ENCODE data around the gene VWA3B. TPM values are rescaled to one million over a fixed set of nuclear protein-coding genes. Genes with fewer than 3 reads are reported as not detected.

The VWA3B gene
- total RNA-seq, 3 donors from 2014 or later, result not detected

DNA sequence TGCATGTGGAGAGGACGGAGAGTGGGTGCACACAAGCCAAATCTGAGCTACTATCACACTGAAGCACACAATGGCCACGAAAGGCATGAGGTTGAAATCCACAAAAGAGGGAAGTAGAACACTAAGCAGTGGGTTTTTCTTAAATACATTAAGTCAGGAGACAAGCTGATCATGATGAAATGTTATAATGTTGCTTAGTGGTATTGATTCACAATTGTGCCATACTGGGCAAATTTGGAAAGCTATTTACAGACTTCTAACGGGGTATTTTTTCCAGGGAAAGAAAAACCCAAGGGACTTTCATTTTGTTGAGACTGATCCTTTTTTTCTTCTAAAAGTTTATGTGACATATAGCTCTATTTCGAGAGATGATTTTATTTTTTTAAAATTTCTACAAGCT lies 158.5 kb downstream of the VWA3B start:
- Histone ChIP-seq H3K36me3 (no peaks in the 10 kb centered on the region), H3K27me3 (no peaks in the 10 kb centered on the region), H3K4me1 (no peaks in the 10 kb centered on the region), H3K4me3 (no peak overlapping the region), H3K9me3 (no peaks in the 10 kb centered on the region), H3K27ac (no peak overlapping the region)
- TF ChIP-seq POLR2AphosphoS5 (IDR thresholded peaks at IDR 0.05), result no peak
- no peak for TF ChIP-seq CTCF (IDR thresholded peaks at IDR 0.05)
- intact Hi-C loops (cut with DNase I; ENCODE audit: low total_unique reads), result no loop called here
- DNase-seq (ENCODE audit: low spot score in 2 of 2), result no peak

GRCh38 chr2:98247383-98247782 lies 160.4 kb downstream of the VWA3B start:
- no peak overlapping the region for H3K4me3 ChIP-seq
- no peaks in the 10 kb centered on the region for H3K9me3 ChIP-seq
- TF ChIP-seq POLR2A (IDR thresholded peaks at IDR 0.05) (no peak), POLR2AphosphoS5 (IDR thresholded peaks at IDR 0.05) (no peak), CTCF (IDR thresholded peaks at IDR 0.05) (no peak)
- DNase-seq (ENCODE audit: low spot score in 2 of 2), result no peak
- no peaks in the 10 kb centered on the region for H3K4me1 ChIP-seq
- intact Hi-C loops (cut with DNase I; ENCODE audit: low total_unique reads), result no loop called here
- H3K27ac ChIP-seq, result no peak overlapping the region
- H3K27me3 ChIP-seq, result no peaks in the 10 kb centered on the region
- H3K36me3 ChIP-seq, result no peaks in the 10 kb centered on the region

DNA sequence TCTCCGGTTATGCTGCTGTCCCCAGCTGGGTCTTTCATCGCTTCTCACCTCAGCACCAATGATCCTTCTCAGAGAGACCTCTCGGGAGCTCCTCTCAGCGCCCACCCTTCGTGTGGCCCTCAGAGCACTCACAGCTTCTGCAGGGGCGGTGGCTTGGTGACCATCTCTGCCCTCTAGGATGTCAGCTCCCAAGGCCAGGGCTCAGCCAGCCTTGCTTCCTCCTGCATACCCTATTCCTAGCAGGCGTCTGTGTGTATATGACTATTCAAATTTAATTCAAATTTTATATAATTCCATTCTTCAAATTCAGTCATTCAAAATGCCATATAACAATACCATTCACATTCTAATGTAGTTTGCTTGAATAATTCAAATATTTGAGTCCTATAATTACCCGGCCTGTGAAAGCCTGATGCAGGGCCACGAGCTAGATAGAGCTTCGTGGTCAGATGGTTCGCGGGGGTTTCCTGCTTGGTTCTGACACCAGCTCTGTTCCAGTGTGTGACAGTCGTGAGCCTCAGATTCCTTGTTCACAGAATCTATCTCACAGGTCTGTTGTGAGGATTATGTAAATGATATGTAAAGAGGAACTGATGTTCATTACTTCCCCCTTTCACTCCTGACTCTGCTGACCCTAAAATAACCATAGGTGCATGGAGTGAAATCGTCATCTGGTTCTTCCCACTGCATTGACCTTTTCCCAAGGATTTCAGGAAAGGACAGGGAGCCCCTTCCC lies 165.2 kb downstream of the VWA3B start:
- no peak for DNase-seq (ENCODE audit: low spot score in 2 of 2)
- intact Hi-C loops (cut with DNase I; ENCODE audit: low total_unique reads), result no loop called here
- Histone ChIP-seq H3K4me1 (no peaks in the 10 kb centered on the region), H3K27ac (no peak overlapping the region), H3K27me3 (no peaks in the 10 kb centered on the region), H3K36me3 (no peaks in the 10 kb centered on the region), H3K9me3 (no peaks in the 10 kb centered on the region), H3K4me3 (no peak overlapping the region)
- no peak for TF ChIP-seq POLR2A (IDR thresholded peaks at IDR 0.05)
- no peak for TF ChIP-seq POLR2AphosphoS5 (IDR thresholded peaks at IDR 0.05)
- no peak for TF ChIP-seq CTCF (IDR thresholded peaks at IDR 0.05)

- TF ChIP-seq POLR2A (IDR thresholded peaks at IDR 0.05) (no peak), POLR2AphosphoS5 (IDR thresholded peaks at IDR 0.05) (no peak), CTCF (IDR thresholded peaks at IDR 0.05) (no peak)
- intact Hi-C loops (cut with DNase I; ENCODE audit: low total_unique reads), result no loop called here
These were observed 166.6 kb downstream of the VWA3B start for GRCh38 chr2:98253461-98254070.

DNA sequence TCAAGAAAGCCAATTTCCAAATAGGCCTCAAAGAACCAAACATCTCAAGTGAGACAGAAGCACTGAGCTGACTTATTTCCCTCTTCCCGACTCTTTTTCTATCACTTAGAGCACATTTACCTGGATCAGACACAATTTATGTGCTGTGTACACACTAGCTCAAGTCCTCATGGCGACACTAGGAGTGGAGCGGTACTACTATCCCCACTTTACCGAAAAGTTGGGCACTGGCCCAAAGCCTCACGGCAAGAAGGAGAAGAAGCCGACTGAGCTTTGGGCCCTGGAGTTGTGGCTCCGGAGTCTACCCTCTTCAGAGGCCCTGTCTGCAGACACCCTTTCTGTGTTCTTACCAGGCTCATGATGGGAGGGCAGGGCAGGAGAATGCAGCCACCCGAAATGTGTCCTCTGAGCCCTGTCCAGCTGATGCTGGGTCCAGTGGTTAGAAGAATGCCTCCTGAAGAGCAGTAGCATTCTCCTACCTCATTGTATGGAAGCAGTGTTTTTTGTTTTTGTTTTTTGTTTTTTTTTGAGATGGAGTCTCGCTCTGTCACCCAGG lies 167.6 kb downstream of the VWA3B start:
- no peaks in the 10 kb centered on the region for H3K27me3 ChIP-seq
- H3K27ac ChIP-seq, result no peak overlapping the region
- no peaks in the 10 kb centered on the region for H3K9me3 ChIP-seq
- H3K4me3 ChIP-seq, result no peak overlapping the region
- intact Hi-C loops (cut with DNase I; ENCODE audit: low total_unique reads), result no loop called here
- TF ChIP-seq POLR2AphosphoS5 (IDR thresholded peaks at IDR 0.05), result no peak
- TF ChIP-seq CTCF (IDR thresholded peaks at IDR 0.05), result no peak
- no peak for TF ChIP-seq POLR2A (IDR thresholded peaks at IDR 0.05)
- DNase-seq (ENCODE audit: low spot score in 2 of 2), result no peak
- no peaks in the 10 kb centered on the region for H3K36me3 ChIP-seq
- H3K4me1 ChIP-seq, result no peaks in the 10 kb centered on the region

More at GRCh38 chr2:98253461-98254070, 166.6 kb downstream of the VWA3B start:
- Histone ChIP-seq H3K36me3 (no peaks in the 10 kb centered on the region), H3K27me3 (no peaks in the 10 kb centered on the region), H3K9me3 (no peaks in the 10 kb centered on the region), H3K4me3 (no peak overlapping the region), H3K27ac (no peak overlapping the region), H3K4me1 (no peaks in the 10 kb centered on the region)
- no peak for DNase-seq (ENCODE audit: low spot score in 2 of 2)
